PC-3 (cell line): ENCODE results near the gene TBCCD1.

ENCODE experiments used
- EZH2 ChIP-seq: fragments of 300-600 bp; sonication (generic); IDR thresholded peaks from one replicate; pipeline ENCODE4 v1.6.1; 2017; ENCODE audit warnings: antibody characterized with exemption, mild to moderate bottlenecking, low read length; ENCODE audit not compliant: unreplicated experiment
- TF ChIP-seq, protein P1 (sequence below): fragments of 300-600 bp; sonication (generic); conservative IDR thresholded peaks from 2 replicates; pipeline ENCODE4 v1.5.1; 2017; ENCODE audit warnings: antibody characterized with exemption, low read depth, mild to moderate bottlenecking, low read length

GRCh38 chr3:186598794-186599141, 31.6 kb upstream of the TBCCD1 start:
- TF ChIP-seq, protein P1, sequence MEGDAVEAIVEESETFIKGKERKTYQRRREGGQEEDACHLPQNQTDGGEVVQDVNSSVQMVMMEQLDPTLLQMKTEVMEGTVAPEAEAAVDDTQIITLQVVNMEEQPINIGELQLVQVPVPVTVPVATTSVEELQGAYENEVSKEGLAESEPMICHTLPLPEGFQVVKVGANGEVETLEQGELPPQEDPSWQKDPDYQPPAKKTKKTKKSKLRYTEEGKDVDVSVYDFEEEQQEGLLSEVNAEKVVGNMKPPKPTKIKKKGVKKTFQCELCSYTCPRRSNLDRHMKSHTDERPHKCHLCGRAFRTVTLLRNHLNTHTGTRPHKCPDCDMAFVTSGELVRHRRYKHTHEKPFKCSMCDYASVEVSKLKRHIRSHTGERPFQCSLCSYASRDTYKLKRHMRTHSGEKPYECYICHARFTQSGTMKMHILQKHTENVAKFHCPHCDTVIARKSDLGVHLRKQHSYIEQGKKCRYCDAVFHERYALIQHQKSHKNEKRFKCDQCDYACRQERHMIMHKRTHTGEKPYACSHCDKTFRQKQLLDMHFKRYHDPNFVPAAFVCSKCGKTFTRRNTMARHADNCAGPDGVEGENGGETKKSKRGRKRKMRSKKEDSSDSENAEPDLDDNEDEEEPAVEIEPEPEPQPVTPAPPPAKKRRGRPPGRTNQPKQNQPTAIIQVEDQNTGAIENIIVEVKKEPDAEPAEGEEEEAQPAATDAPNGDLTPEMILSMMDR, result no peak
- TF ChIP-seq EZH2, result no peak
